ENCODE data around the gene UNC13D. TPM values are rescaled to one million over a fixed set of nuclear protein-coding genes. Genes with fewer than 3 reads are reported as not detected.

UNC13D gene
- polyA plus RNA-seq, 1 donor (not counting 4 experiments of a cell fraction or from before 2014, with no cell fraction given), result 0.25 TPM

DNA sequence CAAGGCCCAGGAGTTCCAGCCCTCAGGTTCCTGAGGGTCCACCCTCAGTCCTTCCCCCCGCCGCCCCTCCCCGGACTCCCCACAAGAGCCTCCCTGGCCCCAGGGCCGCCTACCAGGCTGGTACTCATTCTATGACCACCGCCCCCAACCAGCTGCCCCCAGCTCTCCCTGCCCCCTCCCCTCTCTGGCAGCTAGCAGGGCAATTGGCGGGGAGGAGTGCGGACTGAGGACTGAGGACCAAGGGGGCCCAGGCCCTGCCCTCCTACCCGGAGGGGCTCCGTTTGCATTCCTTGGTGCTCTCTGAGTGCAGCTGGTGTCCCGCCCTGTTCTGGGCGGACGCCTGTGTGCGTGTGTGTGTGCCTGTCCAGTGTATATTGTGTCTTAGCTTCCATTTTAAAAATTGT is 19.1 kb downstream of the UNC13D start:
- no peak for FAIRE-seq

DNA sequence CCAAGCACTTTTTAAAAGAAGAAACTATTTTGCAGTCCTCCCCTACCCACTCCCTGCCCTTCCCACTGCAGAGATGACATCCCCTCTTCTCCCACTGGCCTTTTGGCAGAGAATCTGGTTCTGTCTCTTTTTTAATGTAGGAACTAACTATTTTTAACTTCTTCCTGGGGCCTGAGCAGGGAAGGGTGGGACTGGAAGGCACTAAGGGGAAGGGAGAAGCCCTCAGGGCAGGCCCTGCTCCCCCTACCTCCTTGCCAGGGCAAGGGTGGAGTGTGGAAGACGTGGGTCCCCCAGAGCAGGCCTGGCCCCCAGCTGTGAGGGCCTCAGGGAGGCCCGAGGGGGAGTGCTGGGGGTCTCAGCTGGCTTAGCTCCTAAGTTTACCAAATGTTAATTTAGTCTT is 19.5 kb downstream of the UNC13D start:
- TF ChIP-seq, protein P1, sequence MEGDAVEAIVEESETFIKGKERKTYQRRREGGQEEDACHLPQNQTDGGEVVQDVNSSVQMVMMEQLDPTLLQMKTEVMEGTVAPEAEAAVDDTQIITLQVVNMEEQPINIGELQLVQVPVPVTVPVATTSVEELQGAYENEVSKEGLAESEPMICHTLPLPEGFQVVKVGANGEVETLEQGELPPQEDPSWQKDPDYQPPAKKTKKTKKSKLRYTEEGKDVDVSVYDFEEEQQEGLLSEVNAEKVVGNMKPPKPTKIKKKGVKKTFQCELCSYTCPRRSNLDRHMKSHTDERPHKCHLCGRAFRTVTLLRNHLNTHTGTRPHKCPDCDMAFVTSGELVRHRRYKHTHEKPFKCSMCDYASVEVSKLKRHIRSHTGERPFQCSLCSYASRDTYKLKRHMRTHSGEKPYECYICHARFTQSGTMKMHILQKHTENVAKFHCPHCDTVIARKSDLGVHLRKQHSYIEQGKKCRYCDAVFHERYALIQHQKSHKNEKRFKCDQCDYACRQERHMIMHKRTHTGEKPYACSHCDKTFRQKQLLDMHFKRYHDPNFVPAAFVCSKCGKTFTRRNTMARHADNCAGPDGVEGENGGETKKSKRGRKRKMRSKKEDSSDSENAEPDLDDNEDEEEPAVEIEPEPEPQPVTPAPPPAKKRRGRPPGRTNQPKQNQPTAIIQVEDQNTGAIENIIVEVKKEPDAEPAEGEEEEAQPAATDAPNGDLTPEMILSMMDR (optimal IDR thresholded peaks at IDR 0.05 in 1 of 3, IDR thresholded peaks at IDR 0.05 in 1 of 3, conservative IDR thresholded peaks at IDR 0.05 in 1 of 3; ENCODE audit: extremely low read depth in 1 of 3, insufficient read depth in 2 of 3, low read length in 3 of 3), result no peak
- no peak for TF ChIP-seq EZH2 (IDR thresholded peaks at IDR 0.05; ENCODE audit: low read length)
- Histone ChIP-seq H3K9me1 (ENCODE audit: control insufficient read depth, extremely low read depth, insufficient read depth, low read length) (no peaks in the 10 kb centered on the region), H3K4me2 (ENCODE audit: control insufficient read depth, extremely low read depth, insufficient read depth, low read depth, low read length) (no peak overlapping the region), H2AFZ (ENCODE audit: control insufficient read depth, low read length) (no peak overlapping the region), H3K4me1 (ENCODE audit: control insufficient read depth, extremely low read depth, insufficient read depth, low read length) (peaks cover 10% of the 10 kb centered on the region), H3K27ac (ENCODE audit: control insufficient read depth, insufficient read depth, low read length) (no peak overlapping the region), H3K27me3 (ENCODE audit: control insufficient read depth, extremely low read depth, insufficient read depth, low read length) (no peaks in the 10 kb centered on the region), H4K20me1 (ENCODE audit: control insufficient read depth, extremely low read depth, insufficient read depth, low read length) (no peaks in the 10 kb centered on the region), H3K4me3 (ENCODE audit: control insufficient read depth in 2 of 3, extremely low read depth in 1 of 3, insufficient read depth in 2 of 3, low read depth in 1 of 3, low read length in 3 of 3) (no peak overlapping the region), H3K9me3 (ENCODE audit: control insufficient read depth, low read depth, low read length) (no peaks in the 10 kb centered on the region), H3K79me2 (ENCODE audit: control insufficient read depth, insufficient read depth, low read length) (no peaks in the 10 kb centered on the region), H3K9ac (ENCODE audit: control insufficient read depth, extremely low read depth, insufficient read depth, low read length) (no peak overlapping the region), H3K36me3 (ENCODE audit: control insufficient read depth in 2 of 2, extremely low read depth in 1 of 2, insufficient read depth in 2 of 2, low read length in 2 of 2) (peaks cover 11% of the 10 kb centered on the region in 2 experiments)
- DNase-seq (ENCODE audit: low read depth, low spot score) (no peak), FAIRE-seq (no peak)
- dilution Hi-C loops (cut with MboI; ENCODE audit: extremely low pct_ligation_motif_present, low sequenced_read_pairs), result no loop called here

More for the DNA sequence above, 19.1 kb downstream of the UNC13D start:
- Histone ChIP-seq H3K36me3 (ENCODE audit: control insufficient read depth in 2 of 2, extremely low read depth in 1 of 2, insufficient read depth in 2 of 2, low read length in 2 of 2) (peaks cover 11% of the 10 kb centered on the region in 2 experiments), H3K4me1 (ENCODE audit: control insufficient read depth, extremely low read depth, insufficient read depth, low read length) (peaks cover 5% of the 10 kb centered on the region), H3K27me3 (ENCODE audit: control insufficient read depth, extremely low read depth, insufficient read depth, low read length) (no peaks in the 10 kb centered on the region), H3K4me2 (ENCODE audit: control insufficient read depth, extremely low read depth, insufficient read depth, low read depth, low read length) (no peak overlapping the region), H3K4me3 (ENCODE audit: control insufficient read depth in 2 of 3, extremely low read depth in 1 of 3, insufficient read depth in 2 of 3, low read depth in 1 of 3, low read length in 3 of 3) (no peak overlapping the region), H4K20me1 (ENCODE audit: control insufficient read depth, extremely low read depth, insufficient read depth, low read length) (no peaks in the 10 kb centered on the region), H3K9me1 (ENCODE audit: control insufficient read depth, extremely low read depth, insufficient read depth, low read length) (no peaks in the 10 kb centered on the region), H2AFZ (ENCODE audit: control insufficient read depth, low read length) (no peak overlapping the region), H3K79me2 (ENCODE audit: control insufficient read depth, insufficient read depth, low read length) (no peaks in the 10 kb centered on the region), H3K27ac (ENCODE audit: control insufficient read depth, insufficient read depth, low read length) (no peak overlapping the region), H3K9ac (ENCODE audit: control insufficient read depth, extremely low read depth, insufficient read depth, low read length) (no peak overlapping the region), H3K9me3 (ENCODE audit: control insufficient read depth, low read depth, low read length) (no peaks in the 10 kb centered on the region)
- TF ChIP-seq, protein P1 (optimal IDR thresholded peaks at IDR 0.05 in 1 of 3, IDR thresholded peaks at IDR 0.05 in 1 of 3, conservative IDR thresholded peaks at IDR 0.05 in 1 of 3; ENCODE audit: extremely low read depth in 1 of 3, insufficient read depth in 2 of 3, low read length in 3 of 3), result no peak
- no peak for TF ChIP-seq EZH2 (IDR thresholded peaks at IDR 0.05; ENCODE audit: low read length)
- DNase-seq (ENCODE audit: low read depth, low spot score), result no peak
- dilution Hi-C loops (cut with MboI; ENCODE audit: extremely low pct_ligation_motif_present, low sequenced_read_pairs), result no loop called here
